Endothelial cell of hepatic sinusoid (primary cell): ENCODE measurements around the gene GFOD2.

Experiments
- in situ Hi-C: cut with HindIII; loops from 2 replicates; pipeline ENCODE4 v1.10.0; 2017; ENCODE audit warnings: low sequenced_read_pairs

The GFOD2 gene

DNA sequence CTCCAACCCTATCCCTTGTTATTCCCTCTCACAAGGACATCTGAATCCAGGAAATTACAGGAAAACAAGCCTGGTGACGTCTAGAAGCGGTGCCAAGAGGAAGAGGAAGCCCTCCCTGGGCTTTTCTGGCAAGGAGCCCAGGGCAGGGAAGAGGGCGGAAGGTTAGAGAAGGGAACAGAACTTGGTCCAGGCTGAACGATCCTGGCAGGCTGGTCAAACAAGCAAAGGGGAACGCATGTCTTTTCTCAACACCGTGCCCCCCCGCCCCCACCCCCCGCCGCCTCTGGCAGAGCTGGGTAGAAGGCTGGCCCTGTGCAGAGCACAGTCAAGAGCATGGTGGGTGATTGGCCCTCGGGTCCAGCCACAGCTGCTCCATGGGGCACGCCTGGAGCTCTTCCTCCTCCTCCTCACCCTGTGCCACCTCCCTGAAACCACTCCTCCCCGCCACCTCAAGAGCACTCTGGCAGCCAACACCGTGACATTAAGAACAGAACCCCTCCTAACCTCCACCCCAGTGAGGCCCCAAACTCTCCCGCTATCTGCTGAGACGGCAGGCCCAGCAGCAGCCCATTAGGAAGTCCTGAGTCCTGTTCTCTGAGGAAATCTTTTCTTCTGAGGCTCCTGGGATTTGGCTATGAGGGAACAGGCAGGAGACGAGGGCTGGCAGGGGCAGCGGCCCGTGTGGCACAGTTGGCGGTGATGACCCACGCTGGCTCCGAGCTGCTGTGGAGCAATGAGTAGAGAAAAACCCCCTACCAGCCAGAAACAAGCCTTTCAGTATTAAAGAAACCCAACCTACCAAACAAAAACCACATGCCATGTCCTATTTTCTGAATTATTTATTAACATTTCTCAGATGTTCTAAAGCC lies 45.2 kb downstream of the GFOD2 start:
- in situ Hi-C loops, result no loop called here

GRCh38 chr16:67672739-67673662 lies 46.1 kb downstream of the GFOD2 start:
- in situ Hi-C loops, result no loop called here

DNA sequence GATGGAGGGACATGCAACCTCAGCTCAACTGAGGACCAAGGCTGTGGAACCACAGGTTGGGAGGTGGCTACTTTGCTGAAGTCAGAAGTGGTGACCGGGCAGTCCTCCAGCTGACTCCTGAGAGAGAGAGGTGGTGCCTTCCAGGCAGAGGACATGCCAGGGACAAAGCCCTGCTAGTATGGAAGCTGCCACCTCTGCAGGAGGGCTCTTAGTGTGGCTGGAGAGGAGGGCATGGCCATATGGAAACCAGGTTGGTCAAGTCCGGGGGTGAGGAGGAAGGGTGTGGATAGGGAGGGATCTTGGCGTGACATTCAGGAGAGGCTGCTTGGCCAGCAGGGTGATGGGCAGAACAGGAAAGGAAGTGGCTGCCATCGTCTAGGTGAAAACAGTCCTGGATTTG lies 46.8 kb downstream of the GFOD2 start:
- in situ Hi-C loops, result no loop called here

GRCh38 chr16:67669499-67670101 lies 49.5 kb downstream of the GFOD2 start:
- in situ Hi-C loops, result no loop called here

- in situ Hi-C loops, result no loop called here
These were observed 50.5 kb downstream of the GFOD2 start for GRCh38 chr16:67668495-67669157.

DNA sequence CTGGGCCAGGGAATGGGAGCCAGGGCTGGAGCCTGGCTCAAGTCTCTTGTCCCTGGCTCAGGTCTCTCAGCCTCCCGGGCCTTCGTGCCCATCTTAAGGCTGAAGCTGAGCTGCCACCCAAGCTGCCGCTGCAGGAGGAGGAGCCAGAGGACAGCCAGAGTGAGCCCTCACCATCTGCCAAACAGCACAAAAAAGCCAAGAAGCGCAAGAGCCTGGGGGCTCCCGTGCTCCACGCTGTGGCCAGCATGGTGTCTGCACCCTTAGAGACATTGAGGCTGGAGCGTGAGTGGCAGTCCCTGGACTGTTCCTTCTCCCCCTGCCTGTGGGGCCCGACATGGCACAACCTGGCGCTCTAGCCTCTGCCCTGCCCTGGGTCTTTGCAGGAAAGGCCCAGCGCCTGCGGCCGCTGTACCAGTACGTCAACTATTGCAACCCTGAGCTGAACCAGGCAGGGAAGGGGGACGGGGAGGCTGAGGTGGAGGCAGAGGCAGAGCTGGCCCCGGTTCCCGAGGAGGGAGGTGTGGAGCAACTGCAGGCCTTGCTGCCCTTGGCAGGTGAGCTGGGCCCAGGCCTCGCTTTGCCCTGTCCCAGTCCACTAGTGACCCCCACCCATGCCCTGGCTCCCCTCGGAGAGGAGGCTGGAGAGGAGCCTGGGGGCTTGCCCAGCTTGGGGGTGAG lies 51.2 kb downstream of the GFOD2 start:
- in situ Hi-C loops, result no loop called here

GRCh38 chr16:67667453-67667816 lies 51.7 kb downstream of the GFOD2 start:
- in situ Hi-C loops, result no loop called here

GRCh38 chr16:67666559-67667452 lies 52.3 kb downstream of the GFOD2 start, which contains the start of the genes C16orf86 and ENKD1:
TSS of gene C16orf86 (plus strand) at chr16:67666814. CDS start at chr16:67666971, 157 bp downstream.
TSS of gene ENKD1 (minus strand) at chr16:67666750. CDS start at chr16:67666442, 308 bp downstream.
- in situ Hi-C loops, result no loop called here

- in situ Hi-C loops, result no loop called here
These were observed 53.0 kb downstream of the GFOD2 start for GRCh38 chr16:67666032-67666551.

GRCh38 chr16:67665598-67665997 lies 53.5 kb downstream of the GFOD2 start:
- in situ Hi-C loops, result no loop called here

DNA sequence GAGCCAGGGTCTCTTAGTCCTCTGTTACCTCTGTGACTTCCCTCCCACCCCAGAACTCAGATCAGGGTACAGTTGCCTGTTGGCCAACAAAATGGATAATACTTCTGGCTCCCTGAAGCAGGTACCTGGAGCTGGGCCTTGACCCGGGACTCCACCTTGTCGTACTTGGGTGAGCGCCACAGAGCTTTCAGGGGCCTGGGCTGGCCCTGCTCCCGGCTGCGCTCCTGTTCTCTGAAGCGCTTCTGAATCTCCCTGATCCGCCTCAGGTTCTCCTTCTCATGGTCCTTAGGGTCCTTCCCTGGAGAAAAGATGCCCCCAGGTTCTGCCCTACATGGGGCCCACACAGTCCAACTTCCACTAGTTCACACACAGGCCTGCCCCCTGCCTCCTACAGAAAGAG lies 54.2 kb downstream of the GFOD2 start:
- in situ Hi-C loops, result no loop called here

- in situ Hi-C loops, result no loop called here
These were observed 54.9 kb downstream of the GFOD2 start for GRCh38 chr16:67664258-67664657.

DNA sequence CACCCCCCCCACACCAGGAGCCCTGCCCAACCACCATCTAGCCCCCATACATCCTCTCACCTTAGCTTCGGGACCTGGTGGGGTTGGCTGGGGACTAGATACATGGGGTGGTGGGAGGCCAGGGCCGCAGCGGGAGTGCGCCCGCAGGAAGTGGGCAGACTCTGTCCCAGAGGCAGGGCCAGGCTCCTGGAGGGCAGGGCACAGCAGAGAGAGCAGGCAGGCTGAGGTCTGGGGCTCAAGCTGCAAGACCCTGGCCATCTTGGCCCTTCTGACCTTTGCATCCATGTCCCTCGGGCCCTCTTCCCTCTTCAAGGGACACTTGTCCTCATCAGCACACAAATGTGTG lies 55.3 kb downstream of the GFOD2 start:
- in situ Hi-C loops, result no loop called here

DNA sequence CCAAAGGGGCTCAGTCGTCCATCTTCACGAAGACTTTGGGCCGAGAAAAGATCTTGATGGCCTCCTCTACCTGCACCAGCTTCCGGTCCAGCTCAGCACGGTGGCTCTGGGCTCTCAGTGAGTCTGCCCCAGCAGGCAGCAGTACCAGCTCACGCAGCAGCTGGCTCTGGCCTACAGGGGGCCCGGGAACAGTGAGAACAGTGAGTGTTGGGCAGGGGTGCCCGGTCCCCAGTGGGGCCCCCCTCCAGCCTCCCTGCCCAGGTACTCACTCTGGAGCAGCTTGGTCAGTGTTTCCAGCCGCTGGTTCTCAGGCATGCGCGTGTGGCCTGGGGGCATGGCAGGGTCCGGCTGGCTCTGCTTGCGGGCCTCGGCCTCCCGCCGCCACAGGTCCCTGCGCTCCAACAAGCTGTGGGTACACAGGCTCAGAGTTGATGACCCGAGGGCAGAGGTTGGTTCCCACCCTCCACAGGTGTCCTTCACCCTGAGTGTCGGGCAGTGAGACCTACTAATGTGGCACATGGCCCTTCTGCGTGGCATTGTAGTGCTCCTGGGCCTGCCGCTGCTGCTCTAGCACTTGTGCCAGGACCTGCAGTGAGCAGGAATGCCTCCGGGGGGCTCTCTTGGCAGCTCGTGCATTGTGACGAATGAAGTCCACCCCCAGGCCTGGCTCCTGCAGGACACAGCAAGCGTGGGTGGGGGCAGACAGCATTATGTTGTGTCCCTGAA lies 55.8 kb downstream of the GFOD2 start:
- in situ Hi-C loops, result no loop called here

DNA sequence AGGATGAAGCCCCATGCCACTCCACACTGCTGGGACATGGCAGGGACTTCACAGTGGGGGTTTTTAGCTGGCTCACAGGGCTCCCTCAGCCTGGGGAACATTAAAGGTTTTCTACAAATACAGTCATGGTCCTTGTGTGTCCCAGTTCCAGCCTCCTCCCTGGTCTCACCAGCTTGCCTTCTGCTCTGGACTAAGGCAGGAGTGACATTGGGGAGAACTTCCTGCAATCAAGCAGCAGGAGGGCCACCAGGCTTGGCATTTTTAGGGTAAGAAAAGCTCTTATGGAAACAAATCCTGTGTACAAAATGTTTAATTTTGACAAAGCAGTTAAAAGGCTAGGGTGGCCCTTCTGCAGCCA lies 56.5 kb downstream of the GFOD2 start:
- in situ Hi-C loops, result no loop called here

DNA sequence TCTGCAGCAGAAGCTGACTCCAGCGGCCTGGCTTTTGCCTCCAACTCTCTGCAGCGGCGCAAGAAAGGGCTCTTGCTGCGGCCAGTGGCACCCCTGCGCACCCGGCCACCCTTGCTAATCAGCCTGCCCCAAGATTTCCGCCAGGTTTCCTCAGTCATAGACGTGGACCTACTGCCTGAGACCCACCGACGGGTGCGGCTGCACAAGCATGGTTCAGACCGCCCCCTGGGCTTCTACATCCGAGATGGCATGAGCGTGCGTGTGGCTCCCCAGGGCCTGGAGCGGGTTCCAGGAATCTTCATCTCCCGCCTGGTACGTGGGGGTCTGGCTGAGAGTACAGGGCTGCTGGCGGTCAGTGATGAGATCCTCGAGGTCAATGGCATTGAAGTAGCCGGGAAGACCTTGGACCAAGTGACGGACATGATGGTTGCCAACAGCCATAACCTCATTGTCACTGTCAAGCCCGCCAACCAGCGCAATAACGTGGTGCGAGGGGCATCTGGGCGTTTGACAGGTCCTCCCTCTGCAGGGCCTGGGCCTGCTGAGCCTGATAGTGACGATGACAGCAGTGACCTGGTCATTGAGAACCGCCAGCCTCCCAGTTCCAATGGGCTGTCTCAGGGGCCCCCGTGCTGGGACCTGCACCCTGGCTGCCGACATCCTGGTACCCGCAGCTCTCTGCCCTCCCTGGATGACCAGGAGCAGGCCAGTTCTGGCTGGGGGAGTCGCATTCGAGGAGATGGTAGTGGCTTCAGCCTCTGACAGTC lies 57.0 kb downstream of the GFOD2 start:
- in situ Hi-C loops, result no loop called here

- in situ Hi-C loops, result no loop called here
These were observed 57.9 kb downstream of the GFOD2 start for GRCh38 chr16:67661101-67661761.
